ENCODE data around the gene FAM90A1. TPM values are rescaled to one million over a fixed set of nuclear protein-coding genes. Genes with fewer than 3 reads are reported as not detected.
"Not testable (repeated sequence)": the region's sequence is repeated elsewhere in the genome, so short reads cannot be mapped to it uniquely, and the experiment has no call there.

Gene FAM90A1
- polyA plus RNA-seq, 4 donors, result 1.5 to 3.0 (median 1.7) TPM

DNA sequence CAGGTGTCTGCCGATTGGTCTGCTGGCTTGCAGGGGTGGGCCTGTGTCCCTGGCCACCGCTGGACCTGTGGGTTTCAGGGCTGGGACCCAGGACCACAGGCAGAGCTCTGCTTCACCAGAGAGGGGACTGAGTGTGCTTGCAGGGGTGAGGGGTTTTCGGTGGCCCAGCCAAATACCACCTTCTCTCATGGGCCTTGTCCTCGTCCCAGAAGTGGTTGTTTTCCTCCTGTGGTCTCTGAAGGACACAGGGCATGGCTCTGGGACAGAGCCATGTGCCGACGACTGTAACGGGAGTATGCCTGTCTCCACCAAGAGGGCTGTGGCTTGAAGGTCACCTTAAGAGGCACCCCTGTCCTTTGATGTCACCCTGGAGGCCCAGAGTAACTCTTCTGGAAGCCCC, 7.3 kb upstream of the FAM90A1 start:
- DNase-seq (ENCODE audit: low read depth in 4 of 4, low spot score in 3 of 4), result not testable (repeated sequence)

- not testable (repeated sequence) for DNase-seq (ENCODE audit: low read depth in 4 of 4, low spot score in 3 of 4)
Observed at GRCh38 chr12:8233935-8234495, 6.6 kb upstream of the FAM90A1 start.

DNA sequence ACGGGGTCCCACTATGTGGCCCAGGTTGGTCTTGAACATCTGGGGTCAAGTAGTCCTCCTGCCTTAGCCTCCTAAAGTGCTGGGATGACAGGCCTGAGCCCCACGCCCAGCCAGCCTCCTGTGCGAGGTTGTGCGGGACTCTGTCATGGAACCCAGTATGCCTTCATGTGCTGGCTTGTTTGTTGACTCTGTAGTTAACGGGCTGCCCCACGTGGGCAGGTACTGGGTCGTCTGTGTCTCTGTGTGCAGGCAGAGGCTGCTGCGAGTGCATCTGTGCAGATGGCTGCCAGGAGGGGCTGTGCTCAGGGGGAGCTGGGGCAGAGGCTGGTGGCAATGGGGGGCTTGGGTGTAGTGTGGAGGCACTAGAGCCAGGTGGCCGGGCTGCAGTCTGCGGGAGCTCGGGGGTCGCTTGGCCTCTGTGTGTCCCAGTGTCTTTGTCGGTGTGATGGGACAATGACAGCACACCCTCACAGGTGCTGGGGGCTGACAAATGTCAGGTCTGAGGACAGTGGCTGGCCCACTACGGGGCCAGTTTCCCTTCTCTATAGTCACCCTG, 6.0 kb upstream of the FAM90A1 start:
- DNase-seq (ENCODE audit: low read depth in 4 of 4, low spot score in 3 of 4), result not testable (repeated sequence)

- not testable (repeated sequence) for DNase-seq (ENCODE audit: low read depth in 4 of 4, low spot score in 3 of 4)
Observed at GRCh38 chr12:8231666-8232608, 4.5 kb upstream of the FAM90A1 start.

DNA sequence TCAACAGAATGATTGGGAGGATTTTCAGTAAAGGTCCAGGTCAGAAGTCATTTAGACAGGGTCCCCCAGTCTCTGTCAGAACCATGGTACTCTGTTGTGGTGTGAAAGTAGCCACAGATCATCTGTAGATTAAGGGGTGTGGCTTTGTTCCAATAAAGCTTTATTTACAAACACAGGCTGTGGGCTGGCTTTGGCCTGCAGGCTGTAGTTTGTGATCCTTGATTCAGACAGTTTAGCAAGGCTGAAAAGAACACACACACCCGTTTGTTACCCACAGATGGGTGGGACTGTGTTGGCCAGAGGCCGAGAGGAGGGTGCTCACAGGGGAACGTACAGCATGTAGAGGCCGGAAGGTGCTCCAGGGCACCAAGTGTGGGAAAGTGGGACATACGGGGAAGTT, 3.6 kb upstream of the FAM90A1 start:
- DNase-seq (ENCODE audit: low read depth in 4 of 4, low spot score in 3 of 4), result not testable (repeated sequence)

DNA sequence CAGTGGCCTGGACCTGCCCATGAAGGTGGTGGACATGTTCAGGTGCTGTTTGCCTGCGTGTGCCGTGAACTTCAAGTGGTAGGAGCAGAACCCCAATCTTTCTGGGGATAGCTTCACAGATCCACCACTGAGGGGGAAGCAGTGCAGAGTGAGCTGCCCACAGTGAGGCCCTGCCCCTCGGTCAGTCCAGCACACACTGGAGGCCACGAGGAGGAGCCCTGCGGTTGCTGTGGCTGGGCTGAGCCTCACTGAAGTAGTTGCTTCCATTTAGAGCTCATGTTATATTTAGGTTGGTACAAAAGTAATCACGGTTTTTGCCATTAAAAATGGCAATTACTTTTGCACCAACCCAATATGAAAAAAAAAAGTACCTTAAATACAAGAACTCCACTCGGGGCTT, 2.1 kb upstream of the FAM90A1 start:
- DNase-seq (ENCODE audit: low read depth in 4 of 4, low spot score in 3 of 4), result not testable (repeated sequence)

DNA sequence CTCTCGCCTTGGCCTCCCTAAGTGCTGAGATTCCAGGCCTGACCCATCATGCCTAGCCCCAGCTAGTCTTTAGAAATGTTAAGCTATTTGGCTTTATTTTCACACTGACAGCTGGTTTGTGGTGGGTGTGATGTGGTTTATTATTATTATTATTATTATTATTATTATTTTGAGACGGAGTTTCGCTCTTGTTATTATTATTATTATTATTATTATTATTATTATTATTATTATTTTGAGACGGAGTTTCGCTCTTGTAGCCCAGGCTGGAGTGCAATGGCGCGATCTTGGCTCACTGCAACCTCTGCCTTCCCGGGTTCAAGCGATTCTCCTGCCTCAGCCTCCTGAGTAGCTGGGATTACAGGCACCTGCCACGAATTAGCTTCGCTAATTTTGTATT, 1.2 kb upstream of the FAM90A1 start:
- not testable (repeated sequence) for DNase-seq (ENCODE audit: low read depth in 4 of 4, low spot score in 3 of 4)

DNA sequence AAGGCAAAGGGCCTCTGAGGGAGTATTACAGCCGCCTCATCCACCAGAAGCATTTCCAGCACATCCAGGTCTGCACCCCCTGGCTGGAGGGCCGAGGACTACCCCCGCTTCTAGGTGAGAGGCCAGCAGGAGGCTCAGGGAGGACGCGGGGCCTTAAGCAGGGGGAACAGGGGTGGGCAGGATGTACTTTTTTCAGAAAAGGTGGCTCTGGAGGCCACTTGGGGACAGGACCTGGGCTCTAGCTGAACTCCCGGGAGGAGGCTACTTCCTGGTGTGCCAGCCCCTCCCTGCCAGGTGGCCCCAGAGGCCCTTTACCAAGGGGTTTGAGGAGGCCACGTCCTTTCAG, 287 bp upstream of the FAM90A1 start:
- not testable (repeated sequence) for DNase-seq (ENCODE audit: low read depth in 4 of 4, low spot score in 3 of 4)

- no peak for DNase-seq (ENCODE audit: low read depth in 4 of 4, low spot score in 3 of 4)
Observed at GRCh38 chr12:8226355-8226754, 1.1 kb downstream of the FAM90A1 start.

DNA sequence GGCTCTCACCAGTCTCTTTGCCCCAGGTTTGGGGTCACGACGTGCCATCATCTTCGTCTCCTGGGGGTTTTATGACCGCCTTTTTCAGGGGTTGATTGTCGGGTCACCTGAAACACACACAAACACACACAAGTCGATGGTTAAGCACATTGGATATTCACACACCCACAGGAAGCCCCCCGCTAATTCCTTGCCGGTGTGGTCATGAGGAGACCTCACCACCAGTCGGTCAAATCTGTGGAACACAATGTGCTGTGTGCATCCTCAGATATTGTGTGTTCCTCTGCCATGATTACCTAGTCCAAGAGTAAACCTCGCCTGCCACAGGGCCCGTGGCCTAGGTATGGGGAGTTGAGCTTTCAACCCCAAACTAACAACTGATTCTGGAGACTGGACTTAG, 2.6 kb downstream of the FAM90A1 start:
- DNase-seq (ENCODE audit: low read depth in 4 of 4, low spot score in 3 of 4), result not testable (repeated sequence)

GRCh38 chr12:8223646-8224045, 3.8 kb downstream of the FAM90A1 start:
- not testable (repeated sequence) for DNase-seq (ENCODE audit: low read depth in 4 of 4, low spot score in 3 of 4)

GRCh38 chr12:8222303-8222702, 5.1 kb downstream of the FAM90A1 start:
- not testable (repeated sequence) for DNase-seq (ENCODE audit: low read depth in 4 of 4, low spot score in 3 of 4)

DNA sequence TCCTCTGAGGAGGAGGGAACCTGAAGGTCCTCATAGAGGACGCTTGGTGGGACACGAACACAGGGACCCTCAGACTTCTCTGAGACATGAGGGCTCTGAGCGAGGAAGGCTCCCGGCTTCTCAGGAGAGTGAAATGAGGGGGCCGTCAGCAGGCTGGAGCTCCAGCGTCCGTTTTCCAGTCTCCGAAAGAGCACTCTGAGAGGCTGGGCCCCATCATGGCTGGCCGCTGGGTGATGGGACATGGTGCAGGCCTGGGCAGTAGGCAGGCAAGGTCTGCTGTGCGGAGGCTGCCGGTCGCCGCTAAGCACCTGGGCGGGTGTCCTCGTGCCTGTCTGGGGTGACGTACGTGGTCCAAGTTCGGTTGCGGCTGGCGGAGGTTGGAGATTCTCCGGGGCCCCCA, 5.6 kb downstream of the FAM90A1 start:
- not testable (repeated sequence) for DNase-seq (ENCODE audit: low read depth in 4 of 4, low spot score in 3 of 4)

DNA sequence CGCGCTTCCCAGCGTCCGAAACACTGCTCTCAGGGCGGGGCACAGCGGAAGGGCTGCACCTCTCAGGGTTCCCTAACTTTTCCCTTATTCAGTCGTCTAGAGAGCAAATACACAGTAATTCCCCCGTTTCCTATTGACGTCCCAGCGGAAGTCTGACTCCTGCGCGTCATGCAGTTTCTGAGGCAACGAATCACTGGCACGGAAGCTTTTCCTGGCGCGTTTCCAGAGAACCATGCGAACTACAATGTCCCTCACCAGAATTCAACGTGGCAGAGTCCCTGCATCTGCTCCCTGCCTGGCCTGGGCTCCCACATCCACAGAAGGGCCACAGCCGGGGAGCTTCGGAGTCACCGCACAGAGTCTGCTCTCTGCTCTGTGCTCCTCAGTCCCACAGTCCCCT, 6.0 kb downstream of the FAM90A1 start:
- not testable (repeated sequence) for DNase-seq (ENCODE audit: low read depth in 4 of 4, low spot score in 3 of 4)

GRCh38 chr12:8218711-8219382, 8.6 kb downstream of the FAM90A1 start:
- not testable (repeated sequence) for DNase-seq (ENCODE audit: low read depth in 4 of 4, low spot score in 3 of 4)

DNA sequence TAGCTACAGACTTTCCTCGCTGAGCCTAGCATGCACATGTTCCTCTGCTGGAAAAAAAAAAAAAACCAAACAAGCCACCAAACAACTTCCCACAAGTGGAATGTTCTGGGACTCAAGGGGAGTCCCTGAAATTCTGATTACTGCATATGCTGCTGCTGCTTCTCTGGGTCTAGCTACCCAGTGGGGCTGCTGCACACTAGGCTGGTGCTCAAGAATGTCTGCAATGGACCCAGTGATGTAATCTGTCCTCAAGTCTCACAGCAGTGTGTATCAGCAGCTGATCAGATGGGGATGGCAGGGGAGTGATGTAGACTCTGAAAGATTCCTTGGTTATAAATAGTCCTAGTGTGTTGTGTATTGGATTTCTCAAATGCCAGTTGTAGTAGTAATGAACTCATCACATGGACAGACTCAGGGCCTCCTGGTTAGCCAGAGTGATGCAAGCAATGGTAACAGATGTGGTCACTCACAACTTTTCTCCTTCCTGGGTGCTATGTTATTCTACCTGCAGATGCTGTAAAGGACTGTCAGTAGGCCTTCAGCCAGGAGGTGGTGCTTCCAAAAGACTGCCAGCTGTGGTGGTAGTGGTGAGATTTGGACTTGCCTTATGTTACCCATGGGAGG, 29.6 kb downstream of the FAM90A1 start:
- DNase-seq (ENCODE audit: low read depth in 4 of 4, low spot score in 3 of 4), result not testable (repeated sequence)

DNA sequence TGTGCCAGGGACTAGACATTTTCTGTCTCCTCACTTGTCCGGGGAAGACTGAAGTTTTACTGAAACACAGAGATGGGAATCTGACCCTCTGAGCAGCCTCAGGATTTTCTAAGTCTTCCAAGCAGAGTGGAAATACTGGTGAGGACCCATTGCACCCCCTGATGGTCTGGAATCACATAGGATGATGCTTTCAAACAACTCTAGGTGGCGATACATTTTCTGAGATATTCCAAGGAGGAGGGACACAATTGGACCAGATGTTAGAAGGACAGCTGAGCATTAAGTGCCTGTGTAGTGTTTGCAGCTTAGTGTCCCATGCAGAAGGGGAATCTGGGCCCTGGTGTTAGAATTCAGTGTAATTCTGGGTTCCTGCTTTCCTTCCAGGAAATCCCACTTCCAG, 39.3 kb downstream of the FAM90A1 start:
- DNase-seq (ENCODE audit: low read depth in 4 of 4, low spot score in 3 of 4), result not testable (repeated sequence)

DNA sequence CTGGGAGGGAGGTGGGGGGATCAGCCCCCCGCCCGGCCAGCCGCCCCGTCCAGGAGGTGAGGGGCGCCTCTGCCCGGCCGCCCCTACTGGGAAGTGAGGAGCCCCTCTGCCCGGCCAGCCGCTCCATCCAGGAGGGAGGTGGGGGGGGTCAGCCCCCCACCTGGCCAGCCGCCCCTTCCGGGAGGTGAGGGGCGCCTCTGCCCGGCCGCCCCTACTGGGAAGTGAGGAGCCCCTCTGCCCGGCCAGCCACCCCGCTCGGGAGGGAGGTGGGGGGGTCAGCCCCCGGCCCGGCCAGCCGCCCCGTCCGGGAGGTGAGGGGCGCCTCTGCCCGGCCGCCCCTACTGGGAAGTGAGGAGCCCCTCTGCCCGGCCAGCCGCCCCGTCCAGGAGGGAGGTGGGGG, 43.2 kb downstream of the FAM90A1 start:
- DNase-seq (ENCODE audit: low read depth in 4 of 4, low spot score in 3 of 4), result not testable (repeated sequence)

GRCh38 chr12:8183346-8183745, 44.1 kb downstream of the FAM90A1 start:
- DNase-seq (ENCODE audit: low read depth in 4 of 4, low spot score in 3 of 4), result not testable (repeated sequence)

DNA sequence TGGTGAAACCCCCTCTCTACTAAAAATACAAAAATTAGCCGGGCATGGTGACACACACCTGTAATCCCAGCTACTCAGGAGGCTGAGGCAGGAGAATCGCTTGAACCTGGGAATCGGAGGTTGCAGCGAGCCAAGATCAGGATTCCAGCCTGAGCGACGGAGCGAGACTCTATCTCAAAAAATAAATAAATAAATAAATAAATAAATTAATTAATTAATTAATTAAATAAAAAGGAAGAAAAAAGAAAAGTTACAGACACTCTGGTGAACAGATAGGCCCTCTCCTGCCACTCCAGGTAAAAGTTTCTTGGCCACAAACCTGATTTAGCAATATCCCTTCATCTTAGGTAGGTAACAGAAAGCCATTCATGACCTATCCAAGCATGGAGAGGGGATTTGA, 44.5 kb downstream of the FAM90A1 start:
- DNase-seq (ENCODE audit: low read depth in 4 of 4, low spot score in 3 of 4), result not testable (repeated sequence)

DNA sequence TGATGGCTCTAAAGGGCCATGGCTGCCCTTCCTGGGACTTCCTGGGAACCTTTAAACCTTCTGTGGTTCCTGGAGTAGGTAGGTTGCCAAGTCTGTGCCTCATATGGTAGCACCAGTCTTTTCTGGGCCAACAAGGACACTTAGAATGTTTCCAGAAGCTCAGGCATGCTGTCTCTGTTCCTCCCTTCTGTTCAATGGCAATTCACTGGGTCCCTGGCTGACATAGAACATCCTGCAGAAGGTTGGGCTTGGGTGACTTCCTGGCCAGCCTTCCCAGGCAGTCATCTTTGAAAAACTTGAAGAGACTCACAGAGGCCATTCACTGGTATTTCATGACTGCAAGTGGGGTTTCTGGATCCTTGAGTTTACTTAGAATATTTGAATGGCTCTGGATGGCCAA, 46.1 kb downstream of the FAM90A1 start:
- DNase-seq (ENCODE audit: low read depth in 4 of 4, low spot score in 3 of 4), result not testable (repeated sequence)

Measured in left renal pelvis (tissue), 4 donors.